Vagina (tissue), 2 donors: ENCODE data around the gene RHOBTB3. TPM values are rescaled to one million over a fixed set of nuclear protein-coding genes. Genes with fewer than 3 reads are reported as not detected.

Experiments used
- DNase-seq, 2 donors: peaks; one replicate each; pipeline ENCODE4 v3.0.0-alpha.2; 2017; ENCODE audit errors: extremely low spot score in 2 of 2
- H3K27ac ChIP-seq: fragments of 200-600 bp; sonication (generic); one replicate; pipeline ENCODE4 v1.5.1; 2019
- H3K27me3 ChIP-seq: fragments of 200-600 bp; sonication (generic); one replicate; pipeline ENCODE4 v1.5.1; 2019
- H3K36me3 ChIP-seq, 2 donors: fragments of 200-600 bp; sonication (generic); one replicate each; pipeline ENCODE4 v1.5.1; 2017 to 2019
- H3K4me1 ChIP-seq: fragments of 200-600 bp; sonication (generic); one replicate; pipeline ENCODE4 v1.5.1; 2019
- H3K4me3 ChIP-seq, 2 donors: fragments of 200-600 bp; sonication (generic); 1 replicate in 1 of 2; 2 replicates in 1 of 2; pipeline ENCODE4 v1.5.1; 2016 to 2019
- H3K9me3 ChIP-seq: fragments of 200-600 bp; sonication (generic); one replicate; pipeline ENCODE4 v1.5.1; 2019
- POLR2A ChIP-seq, 2 donors: fragments of 450-650 bp; IDR thresholded peaks; one replicate each; pipeline ENCODE4 v1.6.1; 2017; ENCODE audit warnings: antibody characterized with exemption in 2 of 2, mild to moderate bottlenecking in 2 of 2, moderate library complexity in 2 of 2
- POLR2AphosphoS5 ChIP-seq, 2 donors: sonication (generic); formaldehyde crosslinking; IDR thresholded peaks; one replicate each; pipeline ENCODE4 v1.9.0; 2017; ENCODE audit warnings: antibody characterized with exemption in 2 of 2, mild to moderate bottlenecking in 2 of 2, low read depth in 1 of 2; ENCODE audit not compliant: insufficient read depth in 1 of 2
- intact Hi-C: fragments of 100-400 bp; cut with DNase I; formaldehyde crosslinking; loops from one replicate; pipeline ENCODE4 v1.15.1; 2023
- total RNA-seq: library from RNA; depleted of rRNA; stranded (reverse); fragments of >200 nt; gene quantifications from one replicate; pipeline ENCODE4 v1.2.3, GENCODE V29; 2016
- TF ChIP-seq, protein P1 (sequence below), 3 experiments: fragments of 450-650 bp in 2 of 3; fragments of 200-600 bp in 1 of 3; sonication (generic) in 1 of 3; IDR thresholded peaks; one replicate each; pipeline ENCODE4 v1.5.1; 2017 to 2019; ENCODE audit warnings: antibody characterized with exemption in 3 of 3, mild to moderate bottlenecking in 2 of 3, moderate library complexity in 2 of 3

RHOBTB3 gene
- total RNA-seq, 1 donor from 2014 or later = 43.2 TPM

DNA sequence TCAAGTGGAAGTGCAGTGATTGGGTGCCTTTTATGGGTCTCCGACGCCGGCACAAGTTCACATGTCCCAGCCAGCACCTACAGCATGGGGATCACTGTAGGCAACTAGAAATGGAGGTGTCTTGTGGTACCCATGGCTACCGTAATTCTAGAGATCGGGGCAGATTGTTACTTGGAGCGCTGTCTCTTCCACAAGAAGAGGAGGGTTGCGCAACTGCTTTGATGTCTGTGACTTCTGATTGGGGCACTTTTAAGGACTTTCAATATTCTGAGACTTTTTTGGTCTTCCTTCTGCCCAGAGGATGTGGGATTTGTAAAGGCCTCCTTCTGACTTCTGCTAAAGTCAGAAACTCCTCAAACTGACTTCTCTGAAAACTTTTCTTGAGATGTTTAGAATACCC lies 49.5 kb downstream of the RHOBTB3 start:
- no peaks in the 10 kb centered on the region for H3K27me3 ChIP-seq
- intact Hi-C loops = loop anchor here (2.0 kb wide), 1 partner anchor 66 kb away; no protein-coding TSS in a partner anchor
- no peak overlapping the region for H3K4me3 ChIP-seq
- no peak for DNase-seq
- TF ChIP-seq POLR2AphosphoS5 (IDR thresholded peaks at IDR 0.05; ENCODE audit: insufficient read depth in 1 of 2, low read depth in 1 of 2) = no peak
- TF ChIP-seq POLR2A (IDR thresholded peaks at IDR 0.05) = no peak
- TF ChIP-seq, protein P1, sequence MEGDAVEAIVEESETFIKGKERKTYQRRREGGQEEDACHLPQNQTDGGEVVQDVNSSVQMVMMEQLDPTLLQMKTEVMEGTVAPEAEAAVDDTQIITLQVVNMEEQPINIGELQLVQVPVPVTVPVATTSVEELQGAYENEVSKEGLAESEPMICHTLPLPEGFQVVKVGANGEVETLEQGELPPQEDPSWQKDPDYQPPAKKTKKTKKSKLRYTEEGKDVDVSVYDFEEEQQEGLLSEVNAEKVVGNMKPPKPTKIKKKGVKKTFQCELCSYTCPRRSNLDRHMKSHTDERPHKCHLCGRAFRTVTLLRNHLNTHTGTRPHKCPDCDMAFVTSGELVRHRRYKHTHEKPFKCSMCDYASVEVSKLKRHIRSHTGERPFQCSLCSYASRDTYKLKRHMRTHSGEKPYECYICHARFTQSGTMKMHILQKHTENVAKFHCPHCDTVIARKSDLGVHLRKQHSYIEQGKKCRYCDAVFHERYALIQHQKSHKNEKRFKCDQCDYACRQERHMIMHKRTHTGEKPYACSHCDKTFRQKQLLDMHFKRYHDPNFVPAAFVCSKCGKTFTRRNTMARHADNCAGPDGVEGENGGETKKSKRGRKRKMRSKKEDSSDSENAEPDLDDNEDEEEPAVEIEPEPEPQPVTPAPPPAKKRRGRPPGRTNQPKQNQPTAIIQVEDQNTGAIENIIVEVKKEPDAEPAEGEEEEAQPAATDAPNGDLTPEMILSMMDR (IDR thresholded peaks at IDR 0.05) = no peak
- no peaks in the 10 kb centered on the region for H3K36me3 ChIP-seq
- peak overlapping the region; percentile 38 for H3K27ac ChIP-seq
- no peaks in the 10 kb centered on the region for H3K9me3 ChIP-seq
- H3K4me1 ChIP-seq = peaks cover 6% of the 10 kb centered on the region

- Histone ChIP-seq H3K36me3 (no peaks in the 10 kb centered on the region), H3K9me3 (no peaks in the 10 kb centered on the region), H3K4me3 (no peak overlapping the region), H3K27ac (peak overlapping the region; percentile 38), H3K4me1 (peaks cover 6% of the 10 kb centered on the region), H3K27me3 (no peaks in the 10 kb centered on the region)
- TF ChIP-seq, protein P1 (IDR thresholded peaks at IDR 0.05) = peak; percentile 89 to 95 (median 90)
- TF ChIP-seq POLR2A (IDR thresholded peaks at IDR 0.05) = no peak
- TF ChIP-seq POLR2AphosphoS5 (IDR thresholded peaks at IDR 0.05; ENCODE audit: insufficient read depth in 1 of 2, low read depth in 1 of 2) = peak in 1 of 2 donors; percentile 41
- intact Hi-C loops = loop anchor here (2.0 kb wide), 1 partner anchor 66 kb away; no protein-coding TSS in a partner anchor
- no peak for DNase-seq
Observed at GRCh38 chr5:95781101-95781583, 50.0 kb downstream of the RHOBTB3 start.

DNA sequence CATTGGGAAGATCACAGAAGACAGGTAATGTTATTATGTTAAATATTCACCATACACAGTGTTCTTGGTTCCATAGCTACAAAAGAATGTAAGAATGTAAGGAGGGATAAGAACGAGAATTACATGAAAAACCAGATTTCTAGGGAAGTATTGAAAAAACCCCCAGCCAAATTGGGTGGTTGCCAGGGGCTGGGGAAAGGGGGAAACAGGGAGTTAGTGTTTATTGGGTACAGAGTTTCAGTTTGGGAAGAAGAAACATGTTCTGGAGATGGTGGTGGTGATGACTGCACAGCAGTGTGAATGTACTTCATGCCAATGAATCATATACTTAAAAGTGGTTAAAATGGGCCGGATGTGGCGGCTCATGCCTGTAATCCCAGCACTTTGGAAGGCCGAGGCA lies 51.0 kb downstream of the RHOBTB3 start:
- DNase-seq = no peak

DNA sequence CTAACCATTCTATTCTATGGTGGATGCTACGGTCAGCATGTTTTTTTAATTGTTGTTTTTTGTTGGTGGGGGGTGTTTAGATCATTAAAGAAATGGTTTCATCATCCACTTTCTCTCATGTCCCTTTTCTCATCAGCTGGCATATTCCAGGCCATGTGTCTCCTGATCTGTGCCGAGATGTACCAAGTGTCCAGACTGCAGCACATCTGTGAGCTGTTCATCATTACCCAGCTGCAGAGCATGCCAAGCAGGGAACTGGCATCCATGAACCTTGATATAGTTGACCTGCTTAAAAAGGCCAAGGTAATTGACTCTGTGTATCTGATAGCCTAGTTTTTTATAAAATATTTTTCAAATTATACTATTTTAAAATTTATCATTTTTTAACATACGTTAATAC lies 52.5 kb downstream of the RHOBTB3 start:
- H3K36me3 ChIP-seq = no peaks in the 10 kb centered on the region

More for the DNA sequence above, 51.0 kb downstream of the RHOBTB3 start:
- Histone ChIP-seq H3K27me3 (no peaks in the 10 kb centered on the region), H3K4me3 (no peak overlapping the region), H3K9me3 (no peaks in the 10 kb centered on the region), H3K36me3 (no peaks in the 10 kb centered on the region), H3K4me1 (peaks cover 6% of the 10 kb centered on the region), H3K27ac (no peak overlapping the region)
- no peak for TF ChIP-seq POLR2A (IDR thresholded peaks at IDR 0.05)
- TF ChIP-seq, protein P1 (IDR thresholded peaks at IDR 0.05) = no peak
- TF ChIP-seq POLR2AphosphoS5 (IDR thresholded peaks at IDR 0.05; ENCODE audit: insufficient read depth in 1 of 2, low read depth in 1 of 2) = no peak
- intact Hi-C loops = no loop called here

More for the DNA sequence above, 52.5 kb downstream of the RHOBTB3 start:
- H3K4me1 ChIP-seq = peaks cover 6% of the 10 kb centered on the region
- no peak for DNase-seq
- intact Hi-C loops = no loop called here
- no peaks in the 10 kb centered on the region for H3K27me3 ChIP-seq
- no peak overlapping the region for H3K27ac ChIP-seq
- no peak for TF ChIP-seq POLR2AphosphoS5 (IDR thresholded peaks at IDR 0.05; ENCODE audit: insufficient read depth in 1 of 2, low read depth in 1 of 2)
- no peak for TF ChIP-seq POLR2A (IDR thresholded peaks at IDR 0.05)
- TF ChIP-seq, protein P1 (IDR thresholded peaks at IDR 0.05) = no peak
- H3K9me3 ChIP-seq = no peaks in the 10 kb centered on the region
- no peak overlapping the region for H3K4me3 ChIP-seq
